IPS-11a (cell line): ENCODE data around the gene ALPK1.
"Not testable (repeated sequence)": the region's sequence is repeated elsewhere in the genome, so short reads cannot be mapped to it uniquely, and the experiment has no call there.

Source experiments
- H3K4me3 ChIP-seq: one replicate; pipeline ENCODE4 v1.5.1; 2013; ENCODE audit warnings: low read depth, low read length, control low read depth

The ALPK1 gene

GRCh38 chr4:112377594-112378242 is 80.5 kb downstream of the ALPK1 start:
- no peak overlapping the region for H3K4me3 ChIP-seq

GRCh38 chr4:112378243-112378620 is 81.1 kb downstream of the ALPK1 start:
- no peak overlapping the region for H3K4me3 ChIP-seq

- H3K4me3 ChIP-seq: no peak overlapping the region
These were observed 81.7 kb downstream of the ALPK1 start for GRCh38 chr4:112378858-112379257.

- no peak overlapping the region for H3K4me3 ChIP-seq
These were observed 82.1 kb downstream of the ALPK1 start for GRCh38 chr4:112379306-112379705.

- no peak overlapping the region for H3K4me3 ChIP-seq
These were observed 85.0 kb downstream of the ALPK1 start for GRCh38 chr4:112381996-112382692.

- H3K4me3 ChIP-seq: no peak overlapping the region
These were observed 88.9 kb downstream of the ALPK1 start for GRCh38 chr4:112386071-112386470.

- no peak overlapping the region for H3K4me3 ChIP-seq
These were observed 104.9 kb downstream of the ALPK1 start for GRCh38 chr4:112402098-112402497.

- no peak overlapping the region for H3K4me3 ChIP-seq
These were observed 106.2 kb downstream of the ALPK1 start for GRCh38 chr4:112403101-112403945.

GRCh38 chr4:112410364-112410763 is 113.2 kb downstream of the ALPK1 start:
- H3K4me3 ChIP-seq: no peak overlapping the region

GRCh38 chr4:112410804-112411203 is 113.6 kb downstream of the ALPK1 start:
- no peak overlapping the region for H3K4me3 ChIP-seq

- H3K4me3 ChIP-seq: no peak overlapping the region
These were observed 114.8 kb downstream of the ALPK1 start for GRCh38 chr4:112411781-112412550.

GRCh38 chr4:112416464-112416863 is 119.3 kb downstream of the ALPK1 start:
- no peak overlapping the region for H3K4me3 ChIP-seq

GRCh38 chr4:112418092-112418491 is 120.9 kb downstream of the ALPK1 start:
- H3K4me3 ChIP-seq: no peak overlapping the region

- no peak overlapping the region for H3K4me3 ChIP-seq
These were observed 124.7 kb downstream of the ALPK1 start for GRCh38 chr4:112421911-112422310.

- no peak overlapping the region for H3K4me3 ChIP-seq
These were observed 125.5 kb downstream of the ALPK1 start for GRCh38 chr4:112422644-112423043.

GRCh38 chr4:112423591-112423990 is 126.4 kb downstream of the ALPK1 start:
- no peak overlapping the region for H3K4me3 ChIP-seq

- no peak overlapping the region for H3K4me3 ChIP-seq
These were observed 128.7 kb downstream of the ALPK1 start for GRCh38 chr4:112425823-112426222.

- H3K4me3 ChIP-seq: no peak overlapping the region
These were observed 129.2 kb downstream of the ALPK1 start for GRCh38 chr4:112426416-112426815.

- no peak overlapping the region for H3K4me3 ChIP-seq
These were observed 134.0 kb downstream of the ALPK1 start for GRCh38 chr4:112431158-112431557.

GRCh38 chr4:112436987-112437386 is 139.8 kb downstream of the ALPK1 start:
- no peak overlapping the region for H3K4me3 ChIP-seq

GRCh38 chr4:112442226-112442625 is 145.1 kb downstream of the ALPK1 start:
- H3K4me3 ChIP-seq: not testable (repeated sequence)
